ENCODE measurements around the gene STXBP5.
A peak's percentile ranks its signal among the peaks of the same experiment; 100 is the strongest.

Gene STXBP5

GRCh38 chr6:147203311-147204059, 732 bp upstream of the STXBP5 start:
- ChIA-PET CTCF (interaction anchor here (1.9 kb wide), 1 partner anchor 301 kb away, joined by 6 read pairs; no protein-coding TSS in a partner anchor), POLR2A (interaction anchor here (0.8 to 2.3 kb wide), 2 partner anchors 8 to 13 kb away, joined by 3 to 9 read pairs; no protein-coding TSS in a partner anchor)
- H3K27ac ChIP-seq (ENCODE audit: extremely low read depth, low read depth, low read length), result peak overlapping the region; percentile 91
- TF ChIP-seq ZXDB (tag by site-specific recombination; IDR thresholded peaks at IDR 0.05), result peak; percentile 51; the same call in 1 of the 2 replicates
- peak; percentile 49; the same call in 1 of the 2 replicates for TF ChIP-seq ZNF660 (tag by site-specific recombination; IDR thresholded peaks at IDR 0.05)
- 0 out of 2 replicates have a peak, but pooled peaks have one; percentile 1 for TF ChIP-seq ZBTB20 (tag by site-specific recombination; IDR thresholded peaks at IDR 0.05)
- no peak for TF ChIP-seq ZNF266 (tag by site-specific recombination; IDR thresholded peaks at IDR 0.05; ENCODE audit: low read depth)
- TF ChIP-seq ZNF600 (tag by site-specific recombination; IDR thresholded peaks at IDR 0.05), result no peak
- no peak for TF ChIP-seq ZNF112 (tag by site-specific recombination; IDR thresholded peaks at IDR 0.05)
- TF ChIP-seq PBX3 (CRISPR knock-in tag; IDR thresholded peaks at IDR 0.05), result peak; percentile 87; the same call in 1 of the 2 replicates
- no peak for TF ChIP-seq ZNF514 (tag by site-specific recombination; IDR thresholded peaks at IDR 0.05)
- no peak for TF ChIP-seq ZNF169 (tag by site-specific recombination; IDR thresholded peaks at IDR 0.05)
- 0 out of 2 replicates have a peak, but pooled peaks have one; percentile 44 for TF ChIP-seq ZBTB44 (tag by site-specific recombination; IDR thresholded peaks at IDR 0.05)
- no peak for TF ChIP-seq WT1 (tag by site-specific recombination; IDR thresholded peaks at IDR 0.05)
- TF ChIP-seq ZNF280D (tag by site-specific recombination; IDR thresholded peaks at IDR 0.05), result no peak
- TF ChIP-seq ZNF701 (tag by site-specific recombination; IDR thresholded peaks at IDR 0.05), result no peak
- TF ChIP-seq ZIC2 (tag by site-specific recombination; IDR thresholded peaks at IDR 0.05), result peak; percentile 72
- no peak for TF ChIP-seq HOXA7 (CRISPR knock-in tag; IDR thresholded peaks at IDR 0.05; ENCODE audit: borderline replicate concordance)
- TF ChIP-seq ZNF398 (tag by site-specific recombination; IDR thresholded peaks at IDR 0.05), result 0 out of 2 replicates have a peak, but pooled peaks have one; percentile 8
- 0 out of 2 replicates have a peak, but pooled peaks have one; percentile 56 for TF ChIP-seq TRIM28 (IDR thresholded peaks at IDR 0.05; ENCODE audit: borderline replicate concordance, low read length)
- no peak for TF ChIP-seq YY1 (tag by site-specific recombination; IDR thresholded peaks at IDR 0.05)
- peak; percentile 10; the same call in 1 of the 2 replicates for TF ChIP-seq GLIS2 (tag by site-specific recombination; IDR thresholded peaks at IDR 0.05)
- peak; percentile 74 for TF ChIP-seq ZNF335 (tag by site-specific recombination; conservative IDR thresholded peaks at IDR 0.05)
- no peak for TF ChIP-seq SP2 (tag by site-specific recombination; IDR thresholded peaks at IDR 0.05)
- TF ChIP-seq ZNF777 (tag by site-specific recombination; IDR thresholded peaks at IDR 0.05; ENCODE audit: borderline replicate concordance), result no peak; the same call in 1 of the 2 replicates
- TF ChIP-seq ZNF488 (tag by site-specific recombination; IDR thresholded peaks at IDR 0.05), result no peak
- TF ChIP-seq PATZ1 (tag by site-specific recombination; IDR thresholded peaks at IDR 0.05), result peak; percentile 97

More at GRCh38 chr6:147203311-147204059, 732 bp upstream of the STXBP5 start:
- peaks cover 2% of the 10 kb centered on the region; the same call in 1 of the 2 replicates for H3K4me1 ChIP-seq (ENCODE audit: control insufficient read depth, insufficient read depth, low read length)
- H3K36me3 ChIP-seq (ENCODE audit: control insufficient read depth in 2 of 2, insufficient read depth in 1 of 2, low read length in 2 of 2), result no peaks in the 10 kb centered on the region
- H3K9me3 ChIP-seq (ENCODE audit: control insufficient read depth, insufficient read depth, low read depth, low read length), result no peaks in the 10 kb centered on the region
- peak overlapping the region; percentile 96 for H3K4me3 ChIP-seq (ENCODE audit: low read depth, low read length)

All from HEK293 (cell line).